A549 (cell line): ENCODE measurements around the gene SSX2IP.

Experiments
- CBX2 ChIP-seq: fragments of 200-600 bp; sonication (generic); IDR thresholded peaks from 2 replicates; pipeline ENCODE4 v1.6.1; 2016; ENCODE audit warnings: low read depth, mild to moderate bottlenecking, borderline replicate concordance
- EHF ChIP-seq: fragments of 250-450 bp; sonication (Bioruptor Pico); IDR thresholded peaks from 2 replicates; pipeline ENCODE4 v1.5.0; 2020; ENCODE audit warnings: mild to moderate bottlenecking
- EP300 ChIP-seq, 2 experiments: fragments of >200 bp; sonication (Bioruptor Twin); formaldehyde crosslinking; IDR thresholded peaks; 2 replicates in 1 of 2; 3 replicates in 1 of 2; pipeline ENCODE4 v1.6.1; 2016 to 2017
- JUNB ChIP-seq: fragments of >200 bp; sonication (Bioruptor Twin); formaldehyde crosslinking; IDR thresholded peaks from 2 replicates; pipeline ENCODE4 v1.6.1; 2016
- MAZ ChIP-seq: fragments of 150-350 bp; IDR thresholded peaks from 2 replicates; pipeline ENCODE4 v1.6.1; 2014; ENCODE audit warnings: antibody characterized with exemption, low read depth, low read length, borderline replicate concordance
- NPAS2 ChIP-seq: fragments of 250-450 bp; sonication (Bioruptor Pico); IDR thresholded peaks from 2 replicates; pipeline ENCODE4 v1.8.0; 2022; ENCODE audit warnings: mild to moderate bottlenecking, moderate library complexity, borderline replicate concordance
- NR3C1 ChIP-seq: fragments of >200 bp; sonication (Bioruptor Twin); formaldehyde crosslinking; IDR thresholded peaks from 3 replicates; pipeline ENCODE4 v1.6.1; 2017
- POLR2A ChIP-seq: IDR thresholded peaks from 2 replicates; pipeline ENCODE4 v1.6.1; 2012; ENCODE audit warnings: mild to moderate bottlenecking, low read length
- RAD21 ChIP-seq, 2 experiments: fragments of >200 bp in 1 of 2; sonication (Bioruptor Twin) in 1 of 2; formaldehyde crosslinking in 1 of 2; IDR thresholded peaks in 1 of 2; conservative IDR thresholded peaks in 1 of 2; 2 replicates in 1 of 2; 3 replicates in 1 of 2; pipeline ENCODE4 v1.6.1; 2012 to 2018; ENCODE audit warnings: inconsistent platforms in 1 of 2
- RNF2 ChIP-seq: fragments of 200-600 bp; sonication (generic); IDR thresholded peaks from 2 replicates; pipeline ENCODE4 v1.6.1; 2016; ENCODE audit warnings: low read depth, mild to moderate bottlenecking, antibody characterized with exemption, moderate library complexity, borderline replicate concordance
- TP53 ChIP-seq: fragments of 250-450 bp; sonication (Bioruptor Pico); IDR thresholded peaks from 2 replicates; pipeline ENCODE4 v1.5.0; 2021; ENCODE audit warnings: mild to moderate bottlenecking, moderate library complexity
- TF ChIP-seq, protein P1 (sequence below): IDR thresholded peaks from 2 replicates; pipeline ENCODE4 v1.6.1; 2012
- TF ChIP-seq, protein P2 (sequence below): fragments of 200-600 bp; sonication (generic); IDR thresholded peaks from 2 replicates; pipeline ENCODE4 v1.6.1; 2016; ENCODE audit warnings: antibody characterized with exemption, mild to moderate bottlenecking, moderate library complexity
- TF ChIP-seq, protein P3 (sequence below): fragments of >200 bp; sonication (Bioruptor Twin); formaldehyde crosslinking; IDR thresholded peaks from 3 replicates; pipeline ENCODE4 v1.5.1; 2016

DNA sequence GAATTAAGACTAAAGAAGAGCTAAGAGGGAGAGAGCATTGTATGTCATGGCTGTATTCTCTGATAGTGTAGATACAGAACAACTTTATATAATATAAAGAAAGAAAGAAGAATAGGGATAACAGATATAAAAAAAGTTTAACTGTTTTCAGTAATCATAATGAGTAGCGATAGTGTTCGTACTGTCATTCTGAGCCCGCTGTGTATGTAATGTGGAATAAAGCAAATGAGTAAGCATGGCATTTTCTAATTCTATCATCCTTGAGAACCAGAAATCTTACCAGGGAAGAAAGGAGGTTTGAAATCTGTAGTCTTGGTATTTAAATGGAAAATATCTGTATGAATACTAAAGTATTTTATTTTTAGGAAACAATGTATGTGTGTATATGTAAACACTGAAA is 46.7 kb upstream of the SSX2IP start:
- TF ChIP-seq TP53 (no peak), POLR2A (no peak), JUNB (no peak), RAD21 (conservative IDR thresholded peaks at IDR 0.05 in 1 of 2, IDR thresholded peaks at IDR 0.05 in 1 of 2) (no peak), NPAS2 (CRISPR knock-in tag) (no peak), RNF2 (no peak), EP300 (IDR thresholded peaks at IDR 0.05) (no peak), NR3C1 (no peak), EHF (CRISPR knock-in tag) (no peak), MAZ (no peak), CBX2 (no peak)
- TF ChIP-seq, protein P1, sequence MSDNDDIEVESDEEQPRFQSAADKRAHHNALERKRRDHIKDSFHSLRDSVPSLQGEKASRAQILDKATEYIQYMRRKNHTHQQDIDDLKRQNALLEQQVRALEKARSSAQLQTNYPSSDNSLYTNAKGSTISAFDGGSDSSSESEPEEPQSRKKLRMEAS = no peak
- TF ChIP-seq, protein P2, sequence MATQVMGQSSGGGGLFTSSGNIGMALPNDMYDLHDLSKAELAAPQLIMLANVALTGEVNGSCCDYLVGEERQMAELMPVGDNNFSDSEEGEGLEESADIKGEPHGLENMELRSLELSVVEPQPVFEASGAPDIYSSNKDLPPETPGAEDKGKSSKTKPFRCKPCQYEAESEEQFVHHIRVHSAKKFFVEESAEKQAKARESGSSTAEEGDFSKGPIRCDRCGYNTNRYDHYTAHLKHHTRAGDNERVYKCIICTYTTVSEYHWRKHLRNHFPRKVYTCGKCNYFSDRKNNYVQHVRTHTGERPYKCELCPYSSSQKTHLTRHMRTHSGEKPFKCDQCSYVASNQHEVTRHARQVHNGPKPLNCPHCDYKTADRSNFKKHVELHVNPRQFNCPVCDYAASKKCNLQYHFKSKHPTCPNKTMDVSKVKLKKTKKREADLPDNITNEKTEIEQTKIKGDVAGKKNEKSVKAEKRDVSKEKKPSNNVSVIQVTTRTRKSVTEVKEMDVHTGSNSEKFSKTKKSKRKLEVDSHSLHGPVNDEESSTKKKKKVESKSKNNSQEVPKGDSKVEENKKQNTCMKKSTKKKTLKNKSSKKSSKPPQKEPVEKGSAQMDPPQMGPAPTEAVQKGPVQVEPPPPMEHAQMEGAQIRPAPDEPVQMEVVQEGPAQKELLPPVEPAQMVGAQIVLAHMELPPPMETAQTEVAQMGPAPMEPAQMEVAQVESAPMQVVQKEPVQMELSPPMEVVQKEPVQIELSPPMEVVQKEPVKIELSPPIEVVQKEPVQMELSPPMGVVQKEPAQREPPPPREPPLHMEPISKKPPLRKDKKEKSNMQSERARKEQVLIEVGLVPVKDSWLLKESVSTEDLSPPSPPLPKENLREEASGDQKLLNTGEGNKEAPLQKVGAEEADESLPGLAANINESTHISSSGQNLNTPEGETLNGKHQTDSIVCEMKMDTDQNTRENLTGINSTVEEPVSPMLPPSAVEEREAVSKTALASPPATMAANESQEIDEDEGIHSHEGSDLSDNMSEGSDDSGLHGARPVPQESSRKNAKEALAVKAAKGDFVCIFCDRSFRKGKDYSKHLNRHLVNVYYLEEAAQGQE = no peak
- TF ChIP-seq, protein P3, sequence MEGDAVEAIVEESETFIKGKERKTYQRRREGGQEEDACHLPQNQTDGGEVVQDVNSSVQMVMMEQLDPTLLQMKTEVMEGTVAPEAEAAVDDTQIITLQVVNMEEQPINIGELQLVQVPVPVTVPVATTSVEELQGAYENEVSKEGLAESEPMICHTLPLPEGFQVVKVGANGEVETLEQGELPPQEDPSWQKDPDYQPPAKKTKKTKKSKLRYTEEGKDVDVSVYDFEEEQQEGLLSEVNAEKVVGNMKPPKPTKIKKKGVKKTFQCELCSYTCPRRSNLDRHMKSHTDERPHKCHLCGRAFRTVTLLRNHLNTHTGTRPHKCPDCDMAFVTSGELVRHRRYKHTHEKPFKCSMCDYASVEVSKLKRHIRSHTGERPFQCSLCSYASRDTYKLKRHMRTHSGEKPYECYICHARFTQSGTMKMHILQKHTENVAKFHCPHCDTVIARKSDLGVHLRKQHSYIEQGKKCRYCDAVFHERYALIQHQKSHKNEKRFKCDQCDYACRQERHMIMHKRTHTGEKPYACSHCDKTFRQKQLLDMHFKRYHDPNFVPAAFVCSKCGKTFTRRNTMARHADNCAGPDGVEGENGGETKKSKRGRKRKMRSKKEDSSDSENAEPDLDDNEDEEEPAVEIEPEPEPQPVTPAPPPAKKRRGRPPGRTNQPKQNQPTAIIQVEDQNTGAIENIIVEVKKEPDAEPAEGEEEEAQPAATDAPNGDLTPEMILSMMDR = no peak
